ENCODE results near the gene GARS1. TPM values are rescaled to one million over a fixed set of nuclear protein-coding genes. Genes with fewer than 3 reads are reported as not detected.

GARS1 gene
- total and polyA plus RNA-seq, 9 of the 15 experiments (the other 6 are each of a cell fraction or from before 2014, with no cell fraction given), result 142 to 769 (median 272) TPM

DNA sequence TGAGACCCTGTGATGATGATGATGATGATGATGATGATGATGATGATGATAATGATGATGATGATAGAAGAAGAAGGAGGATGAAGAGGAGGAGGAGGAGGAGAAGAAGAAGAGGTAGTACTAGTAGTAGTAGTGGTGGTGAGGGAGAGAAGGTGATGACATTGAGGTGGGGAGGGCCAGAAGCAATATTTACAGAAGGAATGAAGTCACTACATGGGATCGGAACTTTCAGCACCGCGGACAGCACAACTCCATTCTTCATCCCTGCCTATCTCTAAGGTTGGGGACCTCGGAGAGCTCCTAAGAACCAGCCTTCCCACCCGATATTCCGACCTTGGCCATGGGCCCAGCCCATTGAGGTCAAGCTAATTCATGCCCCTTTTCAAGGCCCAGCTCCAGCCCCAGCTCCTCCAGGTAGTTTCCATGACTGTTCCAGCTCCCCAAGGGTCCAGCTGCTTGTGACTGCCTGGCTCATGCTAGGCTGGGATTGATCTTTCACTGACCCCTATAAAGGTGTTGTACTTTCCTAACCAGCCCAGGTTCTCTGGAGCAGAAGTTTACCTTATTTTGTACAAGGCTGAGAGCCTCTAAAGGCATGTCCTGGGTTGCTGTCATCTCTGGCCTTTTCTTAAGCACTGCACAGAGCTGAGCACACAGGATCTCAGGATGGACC lies 77.3 kb downstream of the GARS1 start (continued):
- TF ChIP-seq POLR3G (IDR thresholded peaks at IDR 0.05; ENCODE audit: extremely low read depth, insufficient read length, insufficient replicate concordance) (no peak), ZEB2 (IDR thresholded peaks at IDR 0.05) (no peak), HSF4 (CRISPR knock-in tag; IDR thresholded peaks at IDR 0.05; ENCODE audit: borderline replicate concordance) (no peak), ZNF561 (CRISPR knock-in tag; conservative IDR thresholded peaks at IDR 0.05) (no peak), CC2D1A (IDR thresholded peaks at IDR 0.05) (no peak), TOE1 (IDR thresholded peaks at IDR 0.05; ENCODE audit: borderline replicate concordance) (no peak), TOE1 (CRISPR knock-in tag; IDR thresholded peaks at IDR 0.05; ENCODE audit: borderline replicate concordance, low read depth) (peak; percentile 95; the same call in 1 of the 2 replicates), ASH1L (IDR thresholded peaks at IDR 0.05; ENCODE audit: borderline replicate concordance, low read depth, partially characterized antibody) (no peak), OTX1 (CRISPR knock-in tag; IDR thresholded peaks at IDR 0.05) (peak; percentile 49; the same call in 1 of the 2 replicates), ZNF197 (CRISPR knock-in tag; IDR thresholded peaks at IDR 0.05; ENCODE audit: low read depth) (peak; percentile 95), PCBP2 (IDR thresholded peaks at IDR 0.05; ENCODE audit: low read depth, low read length, poor library complexity, severe bottlenecking) (no peak), BDP1 (IDR thresholded peaks at IDR 0.05; ENCODE audit: insufficient read depth, insufficient read length) (no peak), PCBP1 (IDR thresholded peaks at IDR 0.05; ENCODE audit: low read depth, low read length, poor library complexity, severe bottlenecking) (no peak), GABPB2 (CRISPR knock-in tag; conservative IDR thresholded peaks at IDR 0.05) (no peak), POLR2G (IDR thresholded peaks at IDR 0.05; ENCODE audit: low read depth, low read length) (no peak), NFE2 (IDR thresholded peaks at IDR 0.05; ENCODE audit: low read depth) (no peak), ZNF347 (CRISPR knock-in tag; IDR thresholded peaks at IDR 0.05; ENCODE audit: low read depth) (no peak), SIN3B (IDR thresholded peaks at IDR 0.05; ENCODE audit: low read depth) (no peak), POLR2B (IDR thresholded peaks at IDR 0.05; ENCODE audit: low read depth, partially characterized antibody) (no peak), ESRRB (CRISPR knock-in tag; IDR thresholded peaks at IDR 0.05; ENCODE audit: borderline replicate concordance) (no peak), HMG20A (CRISPR knock-in tag; conservative IDR thresholded peaks at IDR 0.05) (no peak), HEY1 (CRISPR knock-in tag; IDR thresholded peaks at IDR 0.05; ENCODE audit: borderline replicate concordance) (no peak)
- TF ChIP-seq, protein P1, sequence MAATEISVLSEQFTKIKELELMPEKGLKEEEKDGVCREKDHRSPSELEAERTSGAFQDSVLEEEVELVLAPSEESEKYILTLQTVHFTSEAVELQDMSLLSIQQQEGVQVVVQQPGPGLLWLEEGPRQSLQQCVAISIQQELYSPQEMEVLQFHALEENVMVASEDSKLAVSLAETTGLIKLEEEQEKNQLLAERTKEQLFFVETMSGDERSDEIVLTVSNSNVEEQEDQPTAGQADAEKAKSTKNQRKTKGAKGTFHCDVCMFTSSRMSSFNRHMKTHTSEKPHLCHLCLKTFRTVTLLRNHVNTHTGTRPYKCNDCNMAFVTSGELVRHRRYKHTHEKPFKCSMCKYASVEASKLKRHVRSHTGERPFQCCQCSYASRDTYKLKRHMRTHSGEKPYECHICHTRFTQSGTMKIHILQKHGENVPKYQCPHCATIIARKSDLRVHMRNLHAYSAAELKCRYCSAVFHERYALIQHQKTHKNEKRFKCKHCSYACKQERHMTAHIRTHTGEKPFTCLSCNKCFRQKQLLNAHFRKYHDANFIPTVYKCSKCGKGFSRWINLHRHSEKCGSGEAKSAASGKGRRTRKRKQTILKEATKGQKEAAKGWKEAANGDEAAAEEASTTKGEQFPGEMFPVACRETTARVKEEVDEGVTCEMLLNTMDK (IDR thresholded peaks at IDR 0.05; ENCODE audit: borderline replicate concordance, insufficient read depth, low read depth, low read length, poor library complexity, severe bottlenecking), result no peak
- TF ChIP-seq, protein P2, sequence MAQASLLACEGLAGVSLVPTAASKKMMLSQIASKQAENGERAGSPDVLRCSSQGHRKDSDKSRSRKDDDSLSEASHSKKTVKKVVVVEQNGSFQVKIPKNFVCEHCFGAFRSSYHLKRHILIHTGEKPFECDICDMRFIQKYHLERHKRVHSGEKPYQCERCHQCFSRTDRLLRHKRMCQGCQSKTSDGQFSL (CRISPR knock-in tag; IDR thresholded peaks at IDR 0.05), result no peak
- TF ChIP-seq, protein P2 (tag; IDR thresholded peaks at IDR 0.05), result no peak
- TF ChIP-seq, protein P3, sequence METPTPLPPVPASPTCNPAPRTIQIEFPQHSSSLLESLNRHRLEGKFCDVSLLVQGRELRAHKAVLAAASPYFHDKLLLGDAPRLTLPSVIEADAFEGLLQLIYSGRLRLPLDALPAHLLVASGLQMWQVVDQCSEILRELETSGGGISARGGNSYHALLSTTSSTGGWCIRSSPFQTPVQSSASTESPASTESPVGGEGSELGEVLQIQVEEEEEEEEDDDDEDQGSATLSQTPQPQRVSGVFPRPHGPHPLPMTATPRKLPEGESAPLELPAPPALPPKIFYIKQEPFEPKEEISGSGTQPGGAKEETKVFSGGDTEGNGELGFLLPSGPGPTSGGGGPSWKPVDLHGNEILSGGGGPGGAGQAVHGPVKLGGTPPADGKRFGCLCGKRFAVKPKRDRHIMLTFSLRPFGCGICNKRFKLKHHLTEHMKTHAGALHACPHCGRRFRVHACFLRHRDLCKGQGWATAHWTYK (CRISPR knock-in tag; IDR thresholded peaks at IDR 0.05), result peak; percentile 64; the same call in 1 of the 2 replicates
